Trophoblast cell (in vitro differentiated cells and primary cell): ENCODE results near the gene TOM1L2.

Experiments used
- DNase-seq, 2 donors: peaks; one replicate each; pipeline ENCODE4 v3.0.0-alpha.2; 2016
- H2AFZ ChIP-seq: 2 replicates; pipeline ENCODE4 v1.6.1; 2013; ENCODE audit warnings: low read length, moderate library complexity, mild to moderate bottlenecking; ENCODE audit not compliant: insufficient read depth, poor library complexity
- H2AK5ac ChIP-seq: 2 replicates; pipeline ENCODE4 v1.6.1; 2013; ENCODE audit warnings: mild to moderate bottlenecking, low read length
- H2BK120ac ChIP-seq: 2 replicates; pipeline ENCODE4 v1.6.1; 2013; ENCODE audit warnings: low read length, mild to moderate bottlenecking, moderate library complexity; ENCODE audit not compliant: insufficient read depth, poor library complexity
- H2BK12ac ChIP-seq: 2 replicates; pipeline ENCODE4 v1.6.1; 2013; ENCODE audit warnings: mild to moderate bottlenecking, low read length, moderate library complexity
- H2BK5ac ChIP-seq: 2 replicates; pipeline ENCODE4 v1.6.1; 2013; ENCODE audit warnings: low read length, low read depth, moderate library complexity, mild to moderate bottlenecking; ENCODE audit not compliant: poor library complexity
- H3K14ac ChIP-seq: 2 replicates; pipeline ENCODE4 v1.6.1; 2013; ENCODE audit warnings: mild to moderate bottlenecking, low read length
- H3K18ac ChIP-seq: 2 replicates; pipeline ENCODE4 v1.6.1; 2013; ENCODE audit warnings: mild to moderate bottlenecking, low read length
- H3K23ac ChIP-seq: 2 replicates; pipeline ENCODE4 v1.6.1; 2013; ENCODE audit warnings: low read length
- H3K27ac ChIP-seq: 2 replicates; pipeline ENCODE4 v1.5.1; 2013; ENCODE audit warnings: low read depth, mild to moderate bottlenecking, inconsistent platforms, low read length, moderate library complexity
- H3K27me3 ChIP-seq: 2 replicates; pipeline ENCODE4 v1.6.1; 2013; ENCODE audit warnings: inconsistent platforms, mild to moderate bottlenecking, low read length, moderate library complexity; ENCODE audit not compliant: insufficient read depth
- H3K36me3 ChIP-seq, 2 experiments: 1 replicate in 1 of 2; 2 replicates in 1 of 2; pipeline ENCODE4 v1.6.1; 2013; ENCODE audit warnings: low read length in 2 of 2, mild to moderate bottlenecking in 2 of 2, moderate library complexity in 1 of 2; ENCODE audit not compliant: insufficient read depth in 2 of 2, control insufficient read depth in 1 of 2
- H3K4ac ChIP-seq: 2 replicates; pipeline ENCODE4 v1.6.1; 2013; ENCODE audit warnings: low read depth, mild to moderate bottlenecking, low read length, moderate library complexity
- H3K4me1 ChIP-seq, 2 experiments: 1 replicate in 1 of 2; 2 replicates in 1 of 2; pipeline ENCODE4 v1.6.1; 2013; ENCODE audit warnings: low read length in 2 of 2, mild to moderate bottlenecking in 2 of 2, moderate library complexity in 1 of 2; ENCODE audit not compliant: insufficient read depth in 2 of 2, control insufficient read depth in 1 of 2
- H3K4me2 ChIP-seq: 2 replicates; pipeline ENCODE4 v1.6.1; 2013; ENCODE audit warnings: inconsistent platforms, mild to moderate bottlenecking, low read length, moderate library complexity
- H3K4me3 ChIP-seq: 2 replicates; pipeline ENCODE4 v1.5.1; 2013; ENCODE audit warnings: mild to moderate bottlenecking, low read depth, low read length, inconsistent platforms
- H3K79me1 ChIP-seq: one replicate; pipeline ENCODE4 v1.6.1; 2013; ENCODE audit warnings: low read length
- H3K79me2 ChIP-seq: 2 replicates; pipeline ENCODE4 v1.6.1; 2013; ENCODE audit warnings: low read length, mild to moderate bottlenecking; ENCODE audit not compliant: control insufficient read depth, insufficient read depth, poor library complexity
- H3K9ac ChIP-seq: 2 replicates; pipeline ENCODE4 v1.6.1; 2013; ENCODE audit warnings: mild to moderate bottlenecking, low read length
- H3K9me3 ChIP-seq: 2 replicates; pipeline ENCODE4 v1.6.1; 2013; ENCODE audit warnings: low read depth, mild to moderate bottlenecking, control low read depth, inconsistent platforms, low read length; ENCODE audit not compliant: insufficient read depth
- H4K12ac ChIP-seq: 2 replicates; pipeline ENCODE4 v1.6.1; 2013; ENCODE audit warnings: low read depth, mild to moderate bottlenecking, low read length, moderate library complexity
- H4K8ac ChIP-seq: 2 replicates; pipeline ENCODE4 v1.6.1; 2013; ENCODE audit warnings: low read depth, mild to moderate bottlenecking, low read length, moderate library complexity
- H4K91ac ChIP-seq: one replicate; pipeline ENCODE4 v1.6.1; 2013; ENCODE audit warnings: low read depth, mild to moderate bottlenecking, low read length, moderate library complexity
- WGBS: extraction: QIAGEN DNeasy Blood & Tissue Kit; methylation state at CpG from one replicate; pipeline ENCODE4 v1.1.7; 2013; ENCODE audit warnings: missing lambda C conversion rate; ENCODE audit not compliant: insufficient read length, insufficient coverage; ENCODE audit errors: extremely low coverage; 5-methylcytosine and 5-hydroxymethylcytosine counted together

Gene TOM1L2

DNA sequence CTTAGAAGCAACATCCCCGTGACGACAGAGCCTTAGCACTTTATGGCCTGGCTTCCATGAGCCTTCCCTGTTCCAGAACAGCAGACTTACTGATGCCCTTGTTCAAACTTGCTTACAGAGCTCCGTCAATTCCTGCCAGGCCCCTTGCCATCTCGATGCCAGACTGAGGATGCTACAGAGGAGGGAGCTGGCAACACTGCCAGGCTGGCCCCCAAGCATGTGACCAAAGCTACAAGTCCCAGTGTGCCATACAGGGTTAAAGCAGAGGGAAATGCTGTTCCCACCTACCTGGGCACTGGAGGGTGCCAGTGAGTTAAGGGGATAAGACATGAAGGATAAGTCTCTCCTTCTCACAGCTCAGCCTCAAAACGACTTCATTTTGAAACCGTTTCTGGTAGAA is 102.0 kb downstream of the TOM1L2 start:
- Histone ChIP-seq H2AK5ac (no peak overlapping the region), H3K9me3 (peaks cover 3% of the 10 kb centered on the region), H3K4ac (no peak overlapping the region), H3K36me3 (peaks cover 16 to 25% of the 10 kb centered on the region in 2 experiments), H2BK5ac (no peak overlapping the region), H3K4me1 (peaks cover 8 to 20% of the 10 kb centered on the region in 2 experiments), H3K79me2 (no peaks in the 10 kb centered on the region), H4K12ac (no peak overlapping the region), H2AFZ (no peak overlapping the region), H2BK12ac (peak overlapping the region; percentile 12), H3K14ac (no peak overlapping the region), H3K27ac (no peak overlapping the region), H3K4me3 (no peak overlapping the region), H4K8ac (no peak overlapping the region), H3K79me1 (peaks cover 2% of the 10 kb centered on the region), H3K4me2 (no peak overlapping the region), H4K91ac (no peak overlapping the region), H3K27me3 (no peaks in the 10 kb centered on the region), H3K23ac (no peak overlapping the region), H2BK120ac (no peak overlapping the region), H3K18ac (peak overlapping the region; percentile 22), H3K9ac (no peak overlapping the region)
- WGBS: no CpG with 5 or more reads among the region's 6 CpGs
- no peak for DNase-seq

DNA sequence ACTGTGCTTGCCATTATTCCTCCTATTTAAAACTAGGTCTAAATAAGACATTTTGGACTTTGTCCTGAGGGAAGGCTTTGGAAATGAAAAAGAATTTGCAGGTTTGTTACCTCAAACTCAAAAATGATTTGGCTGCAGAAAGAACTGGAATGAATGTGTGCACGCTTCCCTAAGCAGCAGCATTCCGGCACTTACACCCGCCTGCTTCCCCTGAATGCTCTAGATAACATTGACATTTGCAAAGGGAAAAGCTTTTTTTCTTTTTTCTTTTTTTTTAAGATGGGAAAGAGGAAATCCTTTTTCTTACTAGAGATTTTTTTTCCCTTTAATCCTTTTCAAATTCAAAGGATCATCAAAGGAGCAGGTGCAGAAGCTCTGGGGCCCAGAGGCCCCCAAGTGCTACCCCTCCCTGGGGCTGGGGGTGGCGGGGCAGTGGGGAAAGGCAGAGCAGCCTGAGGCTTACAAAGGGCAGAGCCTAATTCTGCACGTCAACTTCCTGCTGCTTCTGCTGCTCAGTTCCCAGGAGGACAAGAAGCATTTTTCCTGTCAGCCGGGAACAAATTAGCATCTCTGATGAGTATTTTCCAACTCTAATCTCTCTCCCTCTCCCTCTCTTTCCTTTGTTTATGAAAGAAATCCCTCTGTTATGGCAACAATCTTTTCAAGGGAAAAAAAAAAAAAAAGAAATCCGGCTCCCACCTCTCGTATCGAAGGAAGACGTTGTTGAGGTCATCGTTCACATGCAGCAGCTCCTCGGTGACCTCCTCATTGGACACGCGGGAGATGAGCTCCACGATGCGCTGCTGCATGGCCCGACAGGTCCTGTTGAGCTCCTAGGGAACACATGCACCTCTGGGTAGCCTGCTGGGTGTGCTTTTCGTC is 103.3 kb downstream of the TOM1L2 start:
- H2AFZ ChIP-seq: no peak overlapping the region
- H3K4me1 ChIP-seq: peaks cover 5 to 16% of the 10 kb centered on the region in 2 experiments
- no peaks in the 10 kb centered on the region for H3K79me2 ChIP-seq
- H3K27ac ChIP-seq: no peak overlapping the region
- no peak overlapping the region for H3K23ac ChIP-seq
- H4K12ac ChIP-seq: no peak overlapping the region
- no peak overlapping the region for H2BK120ac ChIP-seq
- H3K27me3 ChIP-seq: no peaks in the 10 kb centered on the region
- H2AK5ac ChIP-seq: no peak overlapping the region
- peaks cover 2% of the 10 kb centered on the region for H3K79me1 ChIP-seq
- H3K4ac ChIP-seq: no peak overlapping the region
- H4K91ac ChIP-seq: no peak overlapping the region
- no peak overlapping the region for H2BK5ac ChIP-seq
- H3K9me3 ChIP-seq: no peaks in the 10 kb centered on the region
- H3K4me3 ChIP-seq: no peak overlapping the region
- peaks cover 15 to 23% of the 10 kb centered on the region in 2 experiments for H3K36me3 ChIP-seq
- no peak overlapping the region for H4K8ac ChIP-seq
- no CpG with 5 or more reads among the region's 18 CpGs for WGBS
- H3K9ac ChIP-seq: no peak overlapping the region
- H3K18ac ChIP-seq: no peak overlapping the region
- no peak for DNase-seq
- no peak overlapping the region for H3K14ac ChIP-seq
- peak overlapping the region; percentile 29 for H2BK12ac ChIP-seq
- no peak overlapping the region for H3K4me2 ChIP-seq

DNA sequence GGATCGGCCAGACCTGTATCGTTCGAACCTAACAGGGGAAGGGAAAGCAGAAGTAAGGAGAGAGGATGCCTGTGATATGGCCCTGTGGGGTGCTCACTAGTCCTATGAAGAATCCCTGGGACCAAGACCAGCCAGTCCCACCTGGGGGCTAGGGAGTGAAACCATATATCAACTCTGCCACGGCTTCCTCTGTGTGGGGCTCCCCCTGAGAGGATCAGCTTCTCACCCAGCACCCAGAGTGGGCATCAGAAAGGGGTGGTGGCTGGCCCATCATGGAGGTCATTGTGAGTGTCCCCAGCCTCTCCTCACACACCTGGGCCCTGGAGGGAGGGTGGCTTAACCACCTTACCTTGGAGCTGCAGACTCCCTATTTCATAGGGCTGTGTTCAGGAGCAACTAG is 105.3 kb downstream of the TOM1L2 start:
- no peak overlapping the region for H2BK12ac ChIP-seq
- H3K27me3 ChIP-seq: no peaks in the 10 kb centered on the region
- H3K4me3 ChIP-seq: no peak overlapping the region
- no peaks in the 10 kb centered on the region for H3K9me3 ChIP-seq
- H3K4me1 ChIP-seq: peaks cover 2 to 4% of the 10 kb centered on the region in 2 experiments
- H2BK120ac ChIP-seq: no peak overlapping the region
- no peak overlapping the region for H4K12ac ChIP-seq
- no peak overlapping the region for H3K23ac ChIP-seq
- no peaks in the 10 kb centered on the region for H3K79me2 ChIP-seq
- H3K4ac ChIP-seq: no peak overlapping the region
- no peak overlapping the region for H4K91ac ChIP-seq
- no peak overlapping the region for H3K18ac ChIP-seq
- no peak overlapping the region for H3K27ac ChIP-seq
- H3K36me3 ChIP-seq: peaks cover 21 to 26% of the 10 kb centered on the region in 2 experiments
- H2BK5ac ChIP-seq: no peak overlapping the region
- no peak overlapping the region for H3K14ac ChIP-seq
- H3K9ac ChIP-seq: no peak overlapping the region
- no peaks in the 10 kb centered on the region for H3K79me1 ChIP-seq
- H3K4me2 ChIP-seq: no peak overlapping the region
- WGBS: no CpG with 5 or more reads among the region's 4 CpGs
- no peak overlapping the region for H2AK5ac ChIP-seq
- no peak for DNase-seq
- no peak overlapping the region for H2AFZ ChIP-seq
- no peak overlapping the region for H4K8ac ChIP-seq

- no peak overlapping the region for H3K9ac ChIP-seq
- H3K4me1 ChIP-seq: peaks cover 2% of the 10 kb centered on the region in 2 experiments
- WGBS: no CpG with 5 or more reads among the region's 3 CpGs
- H2BK12ac ChIP-seq: no peak overlapping the region
- H3K14ac ChIP-seq: no peak overlapping the region
- H3K79me1 ChIP-seq: no peaks in the 10 kb centered on the region
- H3K9me3 ChIP-seq: no peaks in the 10 kb centered on the region
- no peak overlapping the region for H3K18ac ChIP-seq
- no peaks in the 10 kb centered on the region for H3K79me2 ChIP-seq
- H3K4me2 ChIP-seq: no peak overlapping the region
- no peak overlapping the region for H2AK5ac ChIP-seq
- H3K27ac ChIP-seq: no peak overlapping the region
- H3K4me3 ChIP-seq: no peak overlapping the region
- H3K23ac ChIP-seq: no peak overlapping the region
- no peaks in the 10 kb centered on the region for H3K27me3 ChIP-seq
- peaks cover 21 to 27% of the 10 kb centered on the region in 2 experiments for H3K36me3 ChIP-seq
- no peak overlapping the region for H2BK5ac ChIP-seq
- no peak overlapping the region for H2AFZ ChIP-seq
- H4K91ac ChIP-seq: no peak overlapping the region
- no peak for DNase-seq
- no peak overlapping the region for H4K8ac ChIP-seq
- H2BK120ac ChIP-seq: no peak overlapping the region
- H3K4ac ChIP-seq: no peak overlapping the region
- no peak overlapping the region for H4K12ac ChIP-seq
These were observed 105.8 kb downstream of the TOM1L2 start for GRCh38 chr17:17866425-17866824.
